ENCODE measurements around the gene DDX43.

DNA sequence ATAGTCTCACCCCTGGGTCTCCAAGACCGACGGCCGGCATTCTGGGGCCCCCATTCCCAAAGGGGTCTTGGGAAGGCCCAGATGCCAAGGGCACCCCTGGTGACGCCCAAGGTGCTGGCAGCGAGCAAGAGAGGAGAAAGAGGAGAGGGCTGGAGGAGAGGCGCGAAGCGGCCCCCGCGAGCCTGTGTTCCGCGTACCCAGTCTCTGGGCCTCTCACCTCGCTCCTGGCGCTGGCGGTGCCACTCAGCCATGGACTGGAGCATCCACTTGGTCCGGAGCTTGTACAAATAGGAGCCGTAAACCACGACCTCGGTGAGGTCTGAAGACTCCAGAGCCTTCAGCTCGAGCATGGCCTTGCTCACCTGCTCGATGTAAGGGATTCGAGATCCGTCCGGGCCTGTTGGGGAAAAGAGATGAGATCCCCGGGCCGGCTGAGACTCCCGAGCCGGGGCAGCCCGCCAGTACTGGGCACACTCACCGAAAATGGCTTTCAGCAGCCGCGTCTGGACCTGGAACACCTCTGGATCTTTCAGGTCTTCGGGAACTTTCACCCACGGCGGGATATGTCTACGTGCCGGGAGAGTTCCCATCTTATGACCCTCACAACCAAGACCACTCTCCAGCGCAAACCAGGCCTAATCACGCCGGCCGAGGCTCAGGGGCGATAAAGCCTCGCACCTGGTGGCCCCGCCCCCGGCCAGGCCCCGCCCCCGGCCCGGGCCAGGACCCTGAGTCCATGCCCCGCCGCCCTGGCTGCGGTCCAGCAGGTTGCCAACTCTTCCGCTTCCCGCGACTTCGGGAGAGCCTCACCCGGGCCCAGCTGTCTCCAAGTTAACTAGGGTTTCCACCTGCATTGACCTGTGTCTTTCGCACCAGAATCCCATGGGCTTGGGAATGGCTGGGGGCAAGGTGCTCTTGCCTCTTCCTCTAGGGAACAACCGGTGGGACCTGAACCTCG lies 40.7 kb upstream of the DDX43 start, which contains the start of gene DPPA5:
- no peak for TF ChIP-seq CTCF (conservative IDR thresholded peaks at IDR 0.05 in 1 of 2, IDR thresholded peaks at IDR 0.05 in 1 of 2; ENCODE audit: low read depth in 1 of 2, low read length in 2 of 2)
- no peak for TF ChIP-seq EZH2 (IDR thresholded peaks at IDR 0.05; ENCODE audit: low read length, missing control alignments)

All from fibroblast of lung (primary cell).